Stimulated activated CD8-positive, alpha-beta memory T cell treated with anti-CD3 and anti-CD28 coated beads, Interleukin-12 subunit alpha, Interleukin-12 subunit beta, amount 100 ng/mL, for 1 hour (primary cell): Measurements from ENCODE around the gene ZNF343.

ENCODE experiments used
- DNase-seq: peaks from one replicate; pipeline ENCODE4 v3.0.0-alpha.2; 2020; ENCODE audit warnings: low read depth

The ZNF343 gene

GRCh38 chr20:2473516-2473915 lies 35.2 kb downstream of the ZNF343 start:
- no peak for DNase-seq

DNA sequence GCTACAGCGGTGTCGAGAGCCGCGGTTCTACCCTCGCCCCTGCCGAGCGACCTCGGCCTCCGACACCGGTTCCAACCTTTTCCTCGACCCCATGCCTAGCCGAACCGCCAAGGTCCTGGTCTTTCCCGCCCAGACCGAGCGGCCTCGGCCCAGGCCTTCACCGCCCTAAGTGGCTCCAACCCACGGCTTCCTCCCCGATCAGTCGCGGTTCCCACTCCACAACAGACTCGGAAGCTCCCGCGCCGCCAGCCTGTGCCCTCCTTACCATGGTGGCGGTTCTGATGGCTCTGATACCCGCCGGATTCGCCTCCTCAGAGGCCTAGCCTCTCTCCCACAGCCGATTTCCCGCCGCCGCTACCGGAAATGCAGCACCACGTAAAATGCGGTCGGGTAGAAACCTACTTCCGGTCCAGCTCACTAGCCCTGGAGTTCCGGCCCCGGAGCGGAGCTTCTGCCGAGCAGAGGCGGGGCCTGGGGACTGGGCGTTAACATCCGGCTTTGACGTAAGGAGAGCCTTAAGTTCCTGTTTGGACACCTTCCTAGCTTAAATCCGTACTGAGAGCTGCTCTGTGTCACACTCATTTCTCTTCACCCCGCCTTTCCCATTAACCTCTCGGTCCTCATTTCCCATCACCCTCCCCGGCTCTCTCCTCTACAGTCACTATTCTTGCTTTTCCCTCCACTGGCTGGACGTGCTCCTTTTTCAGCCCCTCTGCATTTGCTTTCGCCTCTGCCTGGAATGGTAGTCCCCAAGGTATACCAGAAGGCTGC lies 38.1 kb downstream of the ZNF343 start, which contains the start of gene SNRPB:
SNRPB (minus strand) TSS at position 367 of the 771 bp plus-strand sequence; CDS start at position 268, 99 bp downstream.
- peak; percentile 94 for DNase-seq

DNA sequence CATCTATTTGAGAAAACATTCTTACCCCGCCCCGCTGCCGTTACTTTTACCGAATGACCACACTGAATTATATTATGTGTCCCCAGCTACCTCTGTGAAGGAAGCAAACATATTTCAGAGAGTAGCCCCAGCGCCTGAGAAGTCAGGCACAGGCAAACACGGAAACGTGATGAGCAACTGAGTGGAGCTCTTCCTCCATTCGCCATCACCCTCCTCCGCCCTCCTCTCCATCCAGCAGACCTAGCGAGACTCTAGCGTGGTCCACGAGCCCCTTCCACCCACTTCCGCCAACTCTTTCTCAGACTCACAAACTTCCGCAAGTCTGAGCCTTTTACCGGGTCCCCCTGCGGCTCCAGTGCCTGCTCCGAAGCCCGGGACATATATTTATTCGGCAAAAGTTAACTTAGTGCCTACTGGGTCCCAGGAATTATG lies 38.7 kb downstream of the ZNF343 start:
- peak; percentile 43 for DNase-seq

DNA sequence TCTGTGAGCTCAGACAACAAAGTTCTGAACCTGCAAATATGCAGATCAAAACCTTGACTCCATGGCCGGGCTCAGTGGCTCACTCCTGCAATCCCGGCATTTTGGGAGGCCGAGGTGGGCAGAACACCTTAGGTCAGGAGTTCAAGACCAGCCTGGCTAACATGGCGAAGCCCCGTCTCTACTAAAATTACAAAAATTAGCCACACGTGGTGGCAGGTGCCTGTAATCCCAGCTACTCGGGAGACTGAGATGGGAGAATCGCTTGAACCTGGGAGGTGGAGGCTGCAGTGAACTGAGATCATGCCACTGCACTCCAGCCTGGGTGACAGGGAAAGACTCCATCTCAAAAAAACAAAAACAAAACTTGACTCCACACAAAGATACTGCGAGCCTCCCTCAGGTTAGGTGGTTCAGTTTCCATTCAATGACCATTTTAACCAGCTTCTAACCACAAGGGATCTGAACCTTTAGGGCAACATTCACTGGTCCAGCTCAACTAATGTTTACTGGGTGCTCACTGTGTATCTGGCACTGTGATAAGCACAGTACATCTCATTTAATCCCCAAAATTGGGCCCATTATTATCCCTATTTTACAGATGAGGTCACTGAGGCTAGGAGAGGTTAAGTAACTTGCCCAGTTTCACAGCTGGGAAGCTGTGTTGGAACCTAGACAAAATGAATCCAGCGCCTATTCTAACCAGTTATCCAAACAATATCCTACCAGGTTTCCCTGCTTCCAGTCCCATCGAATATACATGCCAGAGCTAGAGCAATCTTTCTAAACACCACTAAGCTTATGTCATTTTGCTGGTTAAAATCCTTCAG lies 39.9 kb downstream of the ZNF343 start:
- no peak for DNase-seq

- no peak for DNase-seq
Observed at GRCh38 chr20:2467412-2467811, 41.3 kb downstream of the ZNF343 start.

GRCh38 chr20:2465100-2465499 lies 43.6 kb downstream of the ZNF343 start:
- no peak for DNase-seq

- no peak for DNase-seq
Observed at GRCh38 chr20:2463616-2464365, 44.9 kb downstream of the ZNF343 start.

- no peak for DNase-seq
Observed at GRCh38 chr20:2462484-2462883, 46.2 kb downstream of the ZNF343 start.

- DNase-seq = no peak
Observed at GRCh38 chr20:2460752-2461424, 47.8 kb downstream of the ZNF343 start.

DNA sequence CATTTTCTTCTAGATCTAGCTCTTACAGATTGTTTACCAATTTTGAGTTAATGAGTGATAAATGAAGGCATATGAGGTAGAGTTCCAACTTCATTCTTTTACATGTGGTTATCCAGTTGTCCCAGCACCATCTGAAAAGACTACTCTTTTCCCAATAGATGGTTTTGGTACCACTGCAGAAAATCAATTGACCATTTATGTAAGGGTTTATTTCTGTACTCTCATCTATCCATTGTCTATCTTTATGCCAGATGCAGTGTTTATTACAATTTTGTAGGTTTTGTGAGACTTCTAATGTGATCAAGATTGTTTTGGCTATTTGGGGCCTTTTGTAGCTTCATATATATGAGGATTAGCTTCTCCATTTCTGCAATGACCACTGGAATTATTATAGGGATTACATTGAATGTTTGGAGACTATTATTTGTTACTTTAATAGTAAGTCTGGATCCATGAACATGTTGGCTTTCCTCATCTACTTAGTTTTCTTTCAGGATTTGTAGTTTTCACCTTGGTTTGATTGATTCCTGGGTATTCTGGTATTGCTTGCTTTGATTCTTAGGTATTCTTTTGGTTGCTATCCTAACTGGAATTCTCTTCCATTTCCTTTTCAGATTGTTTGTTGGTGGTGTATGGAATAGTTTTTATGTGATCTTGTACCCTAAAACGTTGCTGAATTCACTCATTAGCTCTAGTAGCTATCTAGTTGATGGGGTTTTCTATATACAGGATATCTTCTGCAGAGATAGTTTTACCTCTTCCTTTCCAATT lies 48.5 kb downstream of the ZNF343 start:
- no peak for DNase-seq

GRCh38 chr20:2458919-2459499 lies 49.7 kb downstream of the ZNF343 start:
- no peak for DNase-seq

- DNase-seq = no peak
Observed at GRCh38 chr20:2455771-2456497, 52.8 kb downstream of the ZNF343 start.

GRCh38 chr20:2453792-2454191 lies 54.9 kb downstream of the ZNF343 start:
- no peak for DNase-seq

GRCh38 chr20:2451939-2452732 lies 56.6 kb downstream of the ZNF343 start:
- DNase-seq = peak; percentile 47

DNA sequence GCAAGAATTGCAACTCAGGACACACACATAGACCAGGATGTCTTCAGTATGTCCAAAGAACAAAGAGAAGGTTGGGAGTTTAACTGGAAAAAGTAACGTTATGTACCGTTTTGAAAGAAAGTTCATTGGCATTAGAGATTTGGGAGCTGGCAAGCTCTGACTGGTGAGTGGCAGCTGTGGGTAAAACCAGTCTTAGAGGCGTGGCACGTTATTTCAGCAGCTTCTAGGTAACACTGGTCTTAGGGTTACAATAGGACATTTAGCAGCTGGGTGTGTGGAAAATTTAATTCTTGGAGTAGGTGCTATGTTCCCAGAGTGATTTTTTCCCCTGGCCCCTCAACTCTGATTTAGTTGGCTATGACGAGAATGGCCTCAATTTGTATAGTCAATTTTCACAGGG lies 57.3 kb downstream of the ZNF343 start:
- DNase-seq = no peak

DNA sequence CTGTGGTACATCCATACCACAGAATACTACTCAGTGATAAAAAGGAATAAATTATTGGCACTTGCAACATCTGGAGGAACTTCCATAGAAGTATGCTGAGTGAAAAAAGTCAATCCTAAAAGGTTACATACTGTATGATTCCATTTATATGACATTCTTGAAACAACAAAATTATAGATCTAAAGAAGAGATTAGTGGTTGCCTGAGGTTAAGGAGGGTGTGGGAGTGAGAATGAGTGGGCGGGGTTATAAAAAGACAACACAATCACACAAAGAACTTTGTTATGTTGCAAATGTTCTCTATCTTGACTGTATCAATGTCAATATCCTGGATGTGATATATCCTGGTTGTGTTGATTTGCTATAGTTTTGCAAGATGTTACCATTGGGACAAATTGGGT lies 59.3 kb downstream of the ZNF343 start:
- no peak for DNase-seq

DNA sequence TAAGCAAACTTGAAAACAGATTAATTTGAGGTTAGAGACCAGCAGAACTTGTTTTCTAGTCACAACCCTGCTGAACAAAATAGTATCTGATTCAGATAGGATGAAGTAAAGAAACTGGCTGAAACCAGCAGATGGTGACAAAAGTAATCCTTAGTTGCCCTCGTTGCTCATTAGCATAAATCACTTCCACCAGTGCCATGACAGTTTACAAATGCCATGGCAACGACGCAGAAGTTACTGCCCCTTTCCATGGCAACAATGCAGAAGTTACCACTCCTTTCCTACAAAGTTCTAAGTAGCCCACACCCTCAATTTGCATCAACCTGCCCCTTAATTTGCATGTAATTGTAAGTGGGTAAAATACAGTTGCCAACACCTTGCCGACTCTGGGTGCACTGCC lies 61.9 kb downstream of the ZNF343 start:
- DNase-seq = no peak
